HepG2 (cell line): Measurements from ENCODE around the gene CRIP1. TPM values are rescaled to one million over a fixed set of nuclear protein-coding genes. Genes with fewer than 3 reads are reported as not detected.

Source experiments
- ARNTL ChIP-seq: sonication (generic); formaldehyde crosslinking; IDR thresholded peaks from 2 replicates; pipeline ENCODE4 v1.4.0; 2020; ENCODE audit warnings: mild to moderate bottlenecking, missing genetic modification reagents
- CEBPB ChIP-seq: IDR thresholded peaks from 2 replicates; pipeline ENCODE4 v1.6.1; 2011; ENCODE audit warnings: low read depth, low read length, improper control_type of control experiment, borderline replicate concordance
- DRAP1 ChIP-seq: IDR thresholded peaks from 2 replicates; pipeline ENCODE4 v1.6.1; 2016; ENCODE audit warnings: missing genetic modification reagents, missing compliant biosample characterization
- FOXA3 ChIP-seq: IDR thresholded peaks from 2 replicates; pipeline ENCODE4 v1.6.1; 2016; ENCODE audit warnings: missing genetic modification reagents, missing compliant biosample characterization
- FOXM1 ChIP-seq: sonication (generic); formaldehyde crosslinking; IDR thresholded peaks from 2 replicates; pipeline ENCODE4 v1.5.0; 2020; ENCODE audit warnings: missing genetic modification reagents
- HDAC6 ChIP-seq: fragments of 200-600 bp; sonication (generic); IDR thresholded peaks from 2 replicates; pipeline ENCODE4 v1.7.0; 2017; ENCODE audit warnings: mild to moderate bottlenecking, antibody characterized with exemption, low read length, low read depth
- HMGXB3 ChIP-seq: sonication (generic); formaldehyde crosslinking; IDR thresholded peaks from 2 replicates; pipeline ENCODE4 v1.4.0; 2020; ENCODE audit warnings: missing genetic modification reagents, borderline replicate concordance
- NAIF1 ChIP-seq: sonication (generic); formaldehyde crosslinking; IDR thresholded peaks from 2 replicates; pipeline ENCODE4 v1.5.0; 2020; ENCODE audit warnings: mild to moderate bottlenecking, missing genetic modification reagents, borderline replicate concordance
- POLR2AphosphoS2 ChIP-seq: IDR thresholded peaks from 2 replicates; pipeline ENCODE4 v1.6.1; 2011; ENCODE audit warnings: low read depth, low read length, improper control_type of control experiment
- SNAI1 ChIP-seq: sonication (generic); formaldehyde crosslinking; IDR thresholded peaks from 2 replicates; pipeline ENCODE4 v1.5.0; 2020; ENCODE audit warnings: mild to moderate bottlenecking, missing genetic modification reagents, borderline replicate concordance
- ZMYM4 ChIP-seq: sonication (generic); formaldehyde crosslinking; IDR thresholded peaks from 2 replicates; pipeline ENCODE4 v1.8.1; 2023; ENCODE audit warnings: mild to moderate bottlenecking, missing genetic modification reagents
- ZNF512 ChIP-seq: sonication (generic); formaldehyde crosslinking; IDR thresholded peaks from 2 replicates; pipeline ENCODE4 v1.4.0; 2020; ENCODE audit warnings: mild to moderate bottlenecking, missing genetic modification reagents
- ZNF572 ChIP-seq: sonication (generic); formaldehyde crosslinking; IDR thresholded peaks from 2 replicates; pipeline ENCODE4 v1.5.1; 2020; ENCODE audit warnings: mild to moderate bottlenecking, missing genetic modification reagents
- ZNF574 ChIP-seq: sonication (generic); formaldehyde crosslinking; IDR thresholded peaks from 2 replicates; pipeline ENCODE4 v1.4.0; 2020; ENCODE audit warnings: missing genetic modification reagents
- ZNF703 ChIP-seq: sonication (generic); formaldehyde crosslinking; IDR thresholded peaks from 2 replicates; pipeline ENCODE4 v1.5.1; 2020; ENCODE audit warnings: missing genetic modification reagents, mild to moderate bottlenecking, moderate library complexity, borderline replicate concordance
- ZNF770 ChIP-seq: sonication (generic); formaldehyde crosslinking; IDR thresholded peaks from 2 replicates; pipeline ENCODE4 v1.5.0; 2020; ENCODE audit warnings: mild to moderate bottlenecking, missing genetic modification reagents
- ZNF883 ChIP-seq: sonication (generic); formaldehyde crosslinking; IDR thresholded peaks from 2 replicates; pipeline ENCODE4 v1.5.1; 2020; ENCODE audit warnings: mild to moderate bottlenecking, missing genetic modification reagents; ENCODE audit errors: not compliant biosample characterization
- polyA plus RNA-seq, 8 experiments: library from polyadenylated mRNA; depleted of rRNA in 3 of 8; stranded (reverse) in 7 of 8; unstranded in 1 of 8; fragments of >200 nt; fragmentation: Illumina TruSeq in 4 of 8; extraction: Trizol in 4 of 8; gene quantifications; 2 replicates each; pipeline versions ENCODE4 v1.2.1 to v1.2.3, GENCODE V29; 2011 to 2016; ENCODE audit warnings: low read depth in 4 of 8, missing spikeins in 1 of 8, mixed read lengths in 1 of 8; ENCODE audit not compliant: insufficient read depth in 1 of 8
- total RNA-seq, 5 experiments: library from RNA; depleted of rRNA; stranded (reverse); fragments of >200 nt; fragmentation: Illumina TruSeq; extraction: Trizol; gene quantifications; 2 replicates each; pipeline ENCODE4 v1.2.3, GENCODE V29; 2016; ENCODE audit warnings: low read depth in 1 of 5

The CRIP1 gene
- total and polyA plus RNA-seq, 2 of the 13 experiments (the other 11 are each of a cell fraction or from before 2014, with no cell fraction given): 53.9 to 59.5 TPM

- TF ChIP-seq ZNF574 (CRISPR knock-in tag): peak; percentile 60
- TF ChIP-seq FOXM1 (CRISPR knock-in tag): no peak
- TF ChIP-seq ZMYM4 (CRISPR knock-in tag): peak; percentile 45; the same call in 1 of the 2 replicates
- no peak for TF ChIP-seq POLR2AphosphoS2
- TF ChIP-seq CEBPB: no peak
- no peak for TF ChIP-seq ZNF572 (CRISPR knock-in tag)
- peak; percentile 69 for TF ChIP-seq ZNF770 (CRISPR knock-in tag)
- peak; percentile 23 for TF ChIP-seq FOXA3 (CRISPR knock-in tag)
- 0 out of 2 replicates have a peak, but pooled peaks have one; percentile 52 for TF ChIP-seq SNAI1 (CRISPR knock-in tag)
- TF ChIP-seq ARNTL (CRISPR knock-in tag): peak; percentile 87
- peak; percentile 54 for TF ChIP-seq DRAP1 (CRISPR knock-in tag)
- TF ChIP-seq HDAC6: no peak
- TF ChIP-seq ZNF512 (CRISPR knock-in tag): no peak
- no peak for TF ChIP-seq ZNF883 (CRISPR knock-in tag)
- TF ChIP-seq HMGXB3 (CRISPR knock-in tag): no peak
- peak; percentile 87; the same call in 1 of the 2 replicates for TF ChIP-seq ZNF703 (CRISPR knock-in tag)
- peak; percentile 46; the same call in 1 of the 2 replicates for TF ChIP-seq NAIF1 (CRISPR knock-in tag)
These were observed 12.8 kb downstream of the CRIP1 start (continued) for GRCh38 chr14:105499256-105500035.
